H1 (cell line): Measurements from ENCODE around the gene PLIN4. TPM values are rescaled to one million over a fixed set of nuclear protein-coding genes. Genes with fewer than 3 reads are reported as not detected.

Experiments
- CTCF ChIA-PET: fragments of 300-600 bp; sonication (Branson Sonifier 250); formaldehyde crosslinking; loops from one replicate; lab custom pipeline; 2021; ENCODE audit not compliant: partially characterized antibody; lab: Charles Lee
- POLR2A ChIA-PET: fragments of 300-600 bp; sonication (Branson Sonifier 250); formaldehyde crosslinking; loops from one replicate; lab custom pipeline; 2021; ENCODE audit warnings: inconsistent platforms; ENCODE audit not compliant: partially characterized antibody; lab: Charles Lee
- DNase-seq, 2 experiments: peaks; one replicate each; pipeline versions ENCODE4 v3.0.0 to v3.0.0-alpha.2; 2010 to 2022; ENCODE audit warnings: low spot score in 2 of 2, low read depth in 1 of 2, mixed read lengths in 1 of 2
- FAIRE-seq: peaks from 2 replicates; lab custom pipeline; 2011; peaks lifted over from hg19 to GRCh38; lab: Jason Lieb, UNC
- H2AFZ ChIP-seq: 2 replicates; pipeline ENCODE4 v1.8.1; 2012; ENCODE audit warnings: low read length, inconsistent platforms
- H2AK5ac ChIP-seq: 2 replicates; pipeline ENCODE4 v1.6.1; 2013; ENCODE audit warnings: low read depth, low read length
- H2BK120ac ChIP-seq: replicated peaks from 2 replicates; pipeline ENCODE3; 2013; ENCODE audit warnings: low read depth, low read length, inconsistent platforms
- H2BK12ac ChIP-seq: 2 replicates; pipeline ENCODE4 v1.6.1; 2013; ENCODE audit warnings: low read depth, low read length
- H2BK15ac ChIP-seq: 2 replicates; pipeline ENCODE4 v1.6.1; 2013; ENCODE audit warnings: low read length
- H2BK20ac ChIP-seq: 2 replicates; pipeline ENCODE4 v1.6.1; 2013; ENCODE audit warnings: low read length
- H2BK5ac ChIP-seq: 2 replicates; pipeline ENCODE4 v1.6.1; 2013; ENCODE audit warnings: low read depth, low read length
- H3K14ac ChIP-seq: 2 replicates; pipeline ENCODE4 v1.6.1; 2013; ENCODE audit warnings: inconsistent platforms; ENCODE audit not compliant: insufficient read length
- H3K18ac ChIP-seq: 2 replicates; pipeline ENCODE4 v1.6.1; 2013; ENCODE audit warnings: low read length; ENCODE audit errors: extremely low read depth
- H3K23ac ChIP-seq: 2 replicates; pipeline ENCODE4 v1.6.1; 2013; ENCODE audit warnings: inconsistent platforms; ENCODE audit not compliant: insufficient read length
- H3K23me2 ChIP-seq: 2 replicates; pipeline ENCODE4 v1.6.1; 2013; ENCODE audit warnings: low read depth, low read length
- H3K27ac ChIP-seq: 2 replicates; pipeline ENCODE4 v1.6.1; 2011; ENCODE audit warnings: low read depth, low read length, inconsistent platforms
- H3K27me3 ChIP-seq, 4 experiments: replicated peaks in 1 of 4; 1 replicate in 1 of 4; 2 replicates in 3 of 4; pipeline versions ENCODE4 v1.6.1 to v1.8.1; 2011 to 2013; ENCODE audit warnings: low read length in 3 of 4, mild to moderate bottlenecking in 3 of 4, inconsistent platforms in 2 of 4, mixed read lengths in 2 of 4, moderate library complexity in 1 of 4; ENCODE audit not compliant: control insufficient read depth in 3 of 4, insufficient read depth in 3 of 4; ENCODE audit errors: extremely low read depth in 1 of 4
- H3K36me3 ChIP-seq, 4 experiments: 2 replicates each; pipeline versions ENCODE4 v1.6.1 to v1.8.1; 2011 to 2013; ENCODE audit warnings: mild to moderate bottlenecking in 4 of 4, low read length in 3 of 4, moderate library complexity in 2 of 4, control low read depth in 1 of 4, inconsistent platforms in 1 of 4; ENCODE audit not compliant: insufficient read depth in 4 of 4, control insufficient read depth in 2 of 4
- H3K4ac ChIP-seq: replicated peaks from 2 replicates; pipeline ENCODE3; 2013; ENCODE audit warnings: low read length, low read depth, mixed read lengths, inconsistent platforms; ENCODE audit not compliant: insufficient read length
- H3K4me1 ChIP-seq, 4 experiments: replicated peaks in 1 of 4; 1 replicate in 1 of 4; 2 replicates in 3 of 4; pipeline versions ENCODE4 v1.6.1 to v1.8.1; 2011 to 2013; ENCODE audit warnings: low read length in 3 of 4, inconsistent platforms in 2 of 4, mixed read lengths in 1 of 4; ENCODE audit not compliant: insufficient read depth in 4 of 4, control insufficient read depth in 3 of 4
- H3K4me2 ChIP-seq, 2 experiments: 2 replicates each; pipeline versions ENCODE4 v1.6.1 to v1.8.1; 2011 to 2013; ENCODE audit warnings: low read depth in 2 of 2, low read length in 2 of 2, control low read depth in 1 of 2, inconsistent platforms in 1 of 2, mild to moderate bottlenecking in 1 of 2; ENCODE audit not compliant: insufficient read depth in 1 of 2
- H3K4me3 ChIP-seq, 4 experiments: fragments of 200-600, 300-600 bp in 1 of 4; sonication (generic), shearing (Covaris generic), sonication (Bioruptor Twin) in 1 of 4; 2 replicates each; pipeline versions ENCODE4 v1.5.1 to v1.8.1; 2011 to 2016; ENCODE audit warnings: low read length in 4 of 4, low read depth in 3 of 4, control low read depth in 2 of 4, inconsistent platforms in 2 of 4, mild to moderate bottlenecking in 2 of 4, mixed read lengths in 1 of 4, moderate library complexity in 1 of 4; ENCODE audit not compliant: insufficient read depth in 2 of 4; ENCODE audit errors: extremely low read depth in 1 of 4
- H3K56ac ChIP-seq: replicated peaks from 2 replicates; pipeline ENCODE3; 2013; ENCODE audit warnings: low read depth, mild to moderate bottlenecking, mixed read lengths, low read length, inconsistent platforms; ENCODE audit not compliant: insufficient read length
- H3K79me1 ChIP-seq: 2 replicates; pipeline ENCODE4 v1.6.1; 2013; ENCODE audit warnings: low read depth, low read length, control low read depth
- H3K79me2 ChIP-seq, 2 experiments: 2 replicates each; pipeline versions ENCODE4 v1.6.1 to v1.8.1; 2012 to 2013; ENCODE audit warnings: low read length in 2 of 2, mild to moderate bottlenecking in 2 of 2, inconsistent platforms in 1 of 2; ENCODE audit not compliant: insufficient read depth in 2 of 2, control insufficient read depth in 1 of 2
- H3K9ac ChIP-seq, 4 experiments: replicated peaks in 1 of 4; 1 replicate in 1 of 4; 2 replicates in 3 of 4; pipeline versions ENCODE4 v1.6.1 to v1.8.1; 2011 to 2013; ENCODE audit warnings: low read depth in 3 of 4, low read length in 3 of 4, control low read depth in 2 of 4, mild to moderate bottlenecking in 2 of 4, moderate library complexity in 2 of 4, inconsistent platforms in 1 of 4; ENCODE audit errors: extremely low read depth in 1 of 4
- H3K9me3 ChIP-seq, 2 experiments: 2 replicates each; pipeline versions ENCODE4 v1.6.1 to v1.8.1; 2012 to 2013; ENCODE audit warnings: mild to moderate bottlenecking in 2 of 2, moderate library complexity in 2 of 2, control low read depth in 1 of 2, inconsistent platforms in 1 of 2, low read depth in 1 of 2, low read length in 1 of 2, mixed read lengths in 1 of 2; ENCODE audit not compliant: insufficient read depth in 2 of 2
- H4K20me1 ChIP-seq, 2 experiments: replicated peaks in 1 of 2; 2 replicates each; pipeline versions ENCODE3 to v1.8.1; 2011 to 2013; ENCODE audit warnings: inconsistent platforms in 2 of 2, low read length in 2 of 2, mild to moderate bottlenecking in 1 of 2; ENCODE audit not compliant: insufficient read depth in 2 of 2, control insufficient read depth in 1 of 2
- H4K5ac ChIP-seq: 2 replicates; pipeline ENCODE4 v1.6.1; 2013; ENCODE audit warnings: low read length, low read depth, mixed read lengths, inconsistent platforms; ENCODE audit not compliant: insufficient read length
- H4K8ac ChIP-seq: 2 replicates; pipeline ENCODE4 v1.8.0; 2013; ENCODE audit warnings: mild to moderate bottlenecking, moderate library complexity, low read length, inconsistent platforms; ENCODE audit not compliant: insufficient read depth; ENCODE audit errors: extremely low read depth
- H4K91ac ChIP-seq: replicated peaks from 2 replicates; pipeline ENCODE3; 2013; ENCODE audit warnings: low read length, mixed read lengths, inconsistent platforms; ENCODE audit not compliant: insufficient read length
- POU5F1 ChIP-seq: IDR thresholded peaks from 2 replicates; pipeline ENCODE4 v1.6.1; 2011; ENCODE audit warnings: low read depth, mild to moderate bottlenecking, low read length, moderate library complexity
- RBBP5 ChIP-seq: IDR thresholded peaks from 2 replicates; pipeline ENCODE4 v1.7.1; 2012; ENCODE audit warnings: low read depth, mild to moderate bottlenecking, inconsistent platforms, low read length, moderate library complexity, borderline replicate concordance
- WGBS, 2 experiments: shearing (Covaris generic) in 1 of 2; methylation state at CpG; one replicate each; pipeline versions ENCODE4 v1.1.6 to v1.1.7; 2013 to 2015; ENCODE audit warnings: low lambda C conversion rate in 2 of 2, mixed read lengths in 2 of 2, inconsistent platforms in 1 of 2, low coverage in 1 of 2, missing lambda C conversion rate in 1 of 2; ENCODE audit not compliant: insufficient replicate concordance in 2 of 2, insufficient coverage in 1 of 2, insufficient read length in 1 of 2; ENCODE audit errors: extremely low coverage in 1 of 2, missing lambda C conversion rate in 1 of 2; 5-methylcytosine and 5-hydroxymethylcytosine counted together
- polyA plus RNA-seq, 7 experiments: library from polyadenylated mRNA; depleted of rRNA in 3 of 7; stranded (reverse) in 5 of 7; unstranded in 2 of 7; fragments of >200 nt in 5 of 7; fragments of 200-250 nt in 2 of 7; gene quantifications; 1 replicate in 5 of 7; 2 replicates in 1 of 7; 4 replicates in 1 of 7; pipeline versions ENCODE4 v1.2.1 to v1.2.3, GENCODE V29; 2011 to 2013; ENCODE audit warnings: missing spikeins in 2 of 7, mixed read lengths in 2 of 7
- total RNA-seq: library from RNA; stranded (reverse); fragmentation: NEBNext Ultra II Directional; extraction: Animal tissue kit (Norgen Biotek cat#: 25700); gene quantifications from 2 replicates; pipeline ENCODE4 v1.2.1, GENCODE V29; 2021
- TF ChIP-seq, protein P1 (sequence below): IDR thresholded peaks from 2 replicates; pipeline ENCODE4 v1.6.1; 2012; ENCODE audit warnings: low read length, inconsistent platforms

The PLIN4 gene
- total and polyA plus RNA-seq, 2 of the 8 experiments (the other 6 are each of a cell fraction or from before 2014, with no cell fraction given), result 0.35 to 0.45 TPM

DNA sequence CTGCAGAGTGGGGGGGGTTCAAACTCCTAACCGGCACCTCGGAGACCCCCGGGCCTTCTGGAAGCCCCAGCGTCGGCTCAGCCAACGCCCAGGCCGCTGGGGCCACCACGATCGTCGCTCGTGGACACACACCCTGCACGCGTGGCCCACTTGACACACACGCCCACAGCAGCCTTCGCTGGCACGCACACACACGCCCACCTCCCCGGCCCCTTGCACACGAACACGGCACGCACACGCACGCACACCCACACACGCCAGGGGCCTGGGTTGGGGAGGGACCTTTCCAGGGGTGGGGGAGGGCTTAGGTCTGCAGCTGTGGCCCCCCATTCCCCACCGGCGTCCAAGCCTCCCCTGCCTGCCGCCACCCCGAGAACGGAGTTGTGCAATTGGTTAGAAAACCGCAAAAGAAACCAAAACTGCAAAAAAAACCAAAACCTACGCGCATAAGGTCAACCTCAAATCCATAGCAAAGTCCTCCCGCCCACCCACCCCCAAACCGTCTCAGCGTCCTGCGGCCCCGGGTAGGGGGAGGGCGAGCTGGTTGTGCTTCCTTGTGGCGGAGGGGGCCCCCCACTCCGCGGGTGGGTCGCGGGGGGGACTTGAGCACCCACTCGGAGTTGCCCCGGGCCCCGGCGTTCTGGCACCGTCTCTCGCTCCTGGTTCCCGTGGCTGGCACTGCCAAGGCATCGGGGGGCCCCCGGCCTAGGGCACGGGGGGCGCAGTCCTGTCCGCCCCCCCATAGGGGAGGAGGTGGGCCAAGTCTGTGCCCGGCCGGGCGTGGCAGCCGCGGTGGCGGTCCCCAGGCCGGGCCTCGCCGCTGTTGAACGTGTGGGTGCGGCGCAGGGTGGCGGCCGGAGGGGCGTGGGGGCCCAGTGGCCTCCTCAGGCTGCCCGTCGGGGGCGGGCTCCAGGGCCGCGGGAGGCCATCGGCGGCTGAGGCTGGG, 24.9 kb upstream of the PLIN4 start:
- no peak overlapping the region for H2AFZ ChIP-seq
- no peak overlapping the region for H3K23ac ChIP-seq
- H3K9ac ChIP-seq, result no peak overlapping the region
- no peaks in the 10 kb centered on the region for H3K79me2 ChIP-seq
- H3K36me3 ChIP-seq, result peaks cover 0 to 13% (median under 1%) of the 10 kb centered on the region in 4 experiments; a peak in 6 of 8 replicates
- H3K27ac ChIP-seq, result no peak overlapping the region
- no peak overlapping the region for H4K91ac ChIP-seq
- H4K5ac ChIP-seq, result no peak overlapping the region
- no peak overlapping the region for H3K4me3 ChIP-seq
- ChIA-PET POLR2A (no interaction called here), CTCF (interaction anchor here (11.6 kb wide), 1 partner anchor 20 kb away, joined by 174 read pairs; no protein-coding TSS in a partner anchor)
- no peak overlapping the region for H4K8ac ChIP-seq
- no peak overlapping the region for H3K4me2 ChIP-seq
- H2BK12ac ChIP-seq, result no peak overlapping the region
- WGBS, 2 experiments, result 96% methylated on average over 11 of the region's 77 CpGs; no CpG with 5 or more reads in 1 of the 2 experiments
- H3K56ac ChIP-seq, result no peak overlapping the region
- H4K20me1 ChIP-seq, result peaks cover 0 to 2% of the 10 kb centered on the region in 2 experiments
- no peaks in the 10 kb centered on the region for H3K23me2 ChIP-seq
- no peak overlapping the region for H2BK20ac ChIP-seq
- no peak overlapping the region for H3K4ac ChIP-seq
- no peak for DNase-seq
- no peak overlapping the region for H3K18ac ChIP-seq
- FAIRE-seq, result no peak
- H2BK5ac ChIP-seq, result no peak overlapping the region
- H3K9me3 ChIP-seq, result no peaks in the 10 kb centered on the region; a peak in 1 of 4 replicates
- peaks cover 0 to under 1% (median under 1%) of the 10 kb centered on the region in 4 experiments; a peak in 2 of 7 replicates for H3K27me3 ChIP-seq
- peaks cover 0 to 7% (median 2%) of the 10 kb centered on the region in 4 experiments; a peak in 3 of 7 replicates for H3K4me1 ChIP-seq
- no peak overlapping the region for H2AK5ac ChIP-seq
- H3K79me1 ChIP-seq, result no peaks in the 10 kb centered on the region
- H2BK120ac ChIP-seq, result no peak overlapping the region
- H3K14ac ChIP-seq, result no peak overlapping the region
- no peak overlapping the region for H2BK15ac ChIP-seq
- no peak for TF ChIP-seq POU5F1
- TF ChIP-seq RBBP5, result no peak
- TF ChIP-seq, protein P1, sequence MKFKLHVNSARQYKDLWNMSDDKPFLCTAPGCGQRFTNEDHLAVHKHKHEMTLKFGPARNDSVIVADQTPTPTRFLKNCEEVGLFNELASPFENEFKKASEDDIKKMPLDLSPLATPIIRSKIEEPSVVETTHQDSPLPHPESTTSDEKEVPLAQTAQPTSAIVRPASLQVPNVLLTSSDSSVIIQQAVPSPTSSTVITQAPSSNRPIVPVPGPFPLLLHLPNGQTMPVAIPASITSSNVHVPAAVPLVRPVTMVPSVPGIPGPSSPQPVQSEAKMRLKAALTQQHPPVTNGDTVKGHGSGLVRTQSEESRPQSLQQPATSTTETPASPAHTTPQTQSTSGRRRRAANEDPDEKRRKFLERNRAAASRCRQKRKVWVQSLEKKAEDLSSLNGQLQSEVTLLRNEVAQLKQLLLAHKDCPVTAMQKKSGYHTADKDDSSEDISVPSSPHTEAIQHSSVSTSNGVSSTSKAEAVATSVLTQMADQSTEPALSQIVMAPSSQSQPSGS, result no peak
